Measurements from ENCODE around the gene AIPL1.

GRCh38 chr17:6476076-6476809, 41.3 kb upstream of the AIPL1 start:
- TF ChIP-seq, protein P1, sequence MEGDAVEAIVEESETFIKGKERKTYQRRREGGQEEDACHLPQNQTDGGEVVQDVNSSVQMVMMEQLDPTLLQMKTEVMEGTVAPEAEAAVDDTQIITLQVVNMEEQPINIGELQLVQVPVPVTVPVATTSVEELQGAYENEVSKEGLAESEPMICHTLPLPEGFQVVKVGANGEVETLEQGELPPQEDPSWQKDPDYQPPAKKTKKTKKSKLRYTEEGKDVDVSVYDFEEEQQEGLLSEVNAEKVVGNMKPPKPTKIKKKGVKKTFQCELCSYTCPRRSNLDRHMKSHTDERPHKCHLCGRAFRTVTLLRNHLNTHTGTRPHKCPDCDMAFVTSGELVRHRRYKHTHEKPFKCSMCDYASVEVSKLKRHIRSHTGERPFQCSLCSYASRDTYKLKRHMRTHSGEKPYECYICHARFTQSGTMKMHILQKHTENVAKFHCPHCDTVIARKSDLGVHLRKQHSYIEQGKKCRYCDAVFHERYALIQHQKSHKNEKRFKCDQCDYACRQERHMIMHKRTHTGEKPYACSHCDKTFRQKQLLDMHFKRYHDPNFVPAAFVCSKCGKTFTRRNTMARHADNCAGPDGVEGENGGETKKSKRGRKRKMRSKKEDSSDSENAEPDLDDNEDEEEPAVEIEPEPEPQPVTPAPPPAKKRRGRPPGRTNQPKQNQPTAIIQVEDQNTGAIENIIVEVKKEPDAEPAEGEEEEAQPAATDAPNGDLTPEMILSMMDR (IDR thresholded peaks at IDR 0.05): no peak
- no peak for TF ChIP-seq POLR2A (IDR thresholded peaks at IDR 0.05)
- TF ChIP-seq POLR2AphosphoS5 (IDR thresholded peaks at IDR 0.05): no peak

Measured in upper lobe of left lung (tissue), 4 donors.